ENCODE data around the gene ITPKC.
"Not testable (repeated sequence)": the region's sequence is repeated elsewhere in the genome, so short reads cannot be mapped to it uniquely, and the experiment has no call there.

Gene ITPKC

DNA sequence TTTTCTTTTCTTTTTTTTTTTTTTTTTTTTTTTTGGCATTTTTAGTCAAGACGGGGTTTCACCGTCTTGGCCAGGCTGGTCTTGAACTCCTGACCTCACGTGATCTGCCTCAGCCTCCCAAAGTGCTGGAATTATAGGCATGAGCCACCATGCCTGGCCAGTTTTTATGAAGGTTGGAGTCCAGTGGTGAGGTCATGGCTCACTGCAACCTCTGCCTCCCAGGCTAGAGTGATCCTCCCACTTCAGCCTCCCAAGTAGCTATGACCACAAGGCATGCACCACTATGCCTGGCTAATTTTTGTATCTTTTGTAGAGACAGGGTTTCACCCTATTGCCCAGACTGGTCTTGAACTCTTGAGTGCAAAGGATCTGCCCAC, 38.3 kb downstream of the ITPKC start:
- Mint-ChIP-seq H3K4me1 (peaks cover 51% of the 10 kb centered on the region), H3K27ac (no peak overlapping the region), H3K4me3 (peak overlapping the region; percentile 91), H3K27me3 (no peaks in the 10 kb centered on the region), H3K9me3 (no peaks in the 10 kb centered on the region), H3K36me3 (peaks cover 33% of the 10 kb centered on the region)

DNA sequence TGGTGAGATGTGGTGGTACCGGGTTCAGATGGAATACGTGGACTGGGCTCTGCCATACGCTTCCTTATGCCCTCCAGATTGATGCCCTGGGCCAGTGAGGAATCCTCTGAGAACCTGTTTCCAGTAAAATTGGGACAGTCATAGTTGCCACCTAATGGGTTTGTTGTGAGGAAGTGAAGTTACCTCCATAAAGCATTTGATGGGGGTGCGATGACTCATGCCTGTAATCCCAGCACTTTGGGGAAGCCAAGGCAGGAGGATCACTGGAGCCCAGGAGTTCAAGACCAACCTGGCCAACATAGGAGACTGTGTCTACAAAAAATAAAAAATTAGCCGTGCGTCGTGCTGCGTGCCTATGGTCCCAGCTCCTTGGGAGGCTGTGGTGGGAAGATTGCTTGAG, 38.9 kb downstream of the ITPKC start:
- peak overlapping the region; percentile 72 for H3K27ac Mint-ChIP-seq
- H3K36me3 Mint-ChIP-seq, result peaks cover 33% of the 10 kb centered on the region
- no peaks in the 10 kb centered on the region for H3K9me3 Mint-ChIP-seq
- H3K4me1 Mint-ChIP-seq, result peaks cover 49% of the 10 kb centered on the region
- peak overlapping the region; percentile 67 for H3K4me3 Mint-ChIP-seq
- no peaks in the 10 kb centered on the region for H3K27me3 Mint-ChIP-seq

DNA sequence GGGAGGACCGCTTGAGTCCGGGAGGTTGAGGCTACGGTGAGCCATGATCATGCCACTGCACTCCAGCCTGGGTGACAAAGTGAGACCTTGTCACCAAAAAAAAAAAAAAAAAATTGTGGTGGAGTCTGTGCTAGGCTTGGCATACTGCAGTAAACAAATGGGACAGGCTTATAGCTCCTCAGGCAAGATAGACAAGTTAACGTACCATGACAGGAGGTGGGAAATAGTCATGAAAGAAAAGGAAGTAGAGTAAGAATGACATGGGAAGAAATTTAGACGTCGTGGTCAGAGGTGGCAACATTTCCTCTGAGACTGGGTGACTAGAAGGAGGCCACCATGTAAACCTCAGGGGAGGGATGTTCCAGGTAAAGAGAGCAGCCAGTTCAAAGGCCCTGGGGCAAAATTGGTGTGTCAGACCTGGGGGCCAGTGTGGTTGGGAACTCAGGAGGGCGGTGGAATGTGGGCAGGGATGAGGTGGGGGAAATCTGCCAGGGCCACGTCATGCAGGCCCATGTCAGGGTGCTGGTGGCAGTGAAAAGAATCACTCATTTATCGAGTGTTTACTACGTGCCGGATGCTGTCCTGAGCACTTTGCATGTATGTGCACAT, 39.7 kb downstream of the ITPKC start:
- Mint-ChIP-seq H3K27me3 (no peaks in the 10 kb centered on the region), H3K4me1 (peaks cover 49% of the 10 kb centered on the region), H3K36me3 (peaks cover 29% of the 10 kb centered on the region), H3K27ac (peak overlapping the region; percentile 63), H3K9me3 (no peaks in the 10 kb centered on the region), H3K4me3 (peak overlapping the region; percentile 3)

DNA sequence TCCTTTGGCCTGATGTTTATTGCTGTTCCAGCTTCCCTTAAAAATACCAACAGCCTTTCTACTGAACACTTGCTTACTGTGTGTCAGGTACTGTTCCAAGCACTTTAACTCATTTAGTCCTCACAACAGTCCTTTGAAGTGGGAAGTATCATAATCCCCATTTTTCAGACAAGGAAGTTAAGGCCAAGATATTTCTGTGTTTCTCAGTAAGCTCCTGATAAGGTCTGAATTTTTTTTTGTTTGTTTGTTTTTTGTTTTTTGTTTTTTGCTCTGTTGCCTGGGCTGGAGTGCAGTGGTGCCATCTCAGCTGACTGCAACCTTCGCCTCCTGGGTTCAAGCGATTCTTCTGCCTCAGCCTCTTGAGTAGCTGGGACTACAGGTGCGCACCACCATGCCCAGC, 41.6 kb downstream of the ITPKC start:
- H3K27ac Mint-ChIP-seq, result no peak overlapping the region
- H3K36me3 Mint-ChIP-seq, result peaks cover 28% of the 10 kb centered on the region
- H3K4me1 Mint-ChIP-seq, result peaks cover 49% of the 10 kb centered on the region
- H3K4me3 Mint-ChIP-seq, result no peak overlapping the region
- H3K27me3 Mint-ChIP-seq, result no peaks in the 10 kb centered on the region
- H3K9me3 Mint-ChIP-seq, result no peaks in the 10 kb centered on the region

DNA sequence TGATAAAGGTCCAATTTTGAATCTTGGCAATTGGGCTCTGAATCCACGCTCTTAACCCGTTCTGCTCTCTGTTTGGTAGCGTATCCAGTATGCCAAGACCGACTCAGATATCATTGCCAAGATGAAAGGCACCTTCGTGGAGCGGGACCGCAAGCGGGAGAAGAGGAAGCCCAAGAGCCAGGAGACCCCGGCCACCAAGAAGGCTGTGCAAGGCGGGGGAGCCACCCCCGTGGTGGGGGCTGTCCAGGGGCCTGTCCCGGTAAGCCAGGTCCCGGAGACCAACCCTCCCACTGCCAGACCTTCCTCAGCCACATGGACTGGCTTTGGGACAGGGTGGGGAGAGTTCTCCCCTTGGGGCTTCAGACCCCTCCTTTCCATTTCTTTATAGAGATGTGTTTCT, 42.4 kb downstream of the ITPKC start:
- no peak overlapping the region for H3K4me3 Mint-ChIP-seq
- peaks cover 34% of the 10 kb centered on the region for H3K36me3 Mint-ChIP-seq
- H3K9me3 Mint-ChIP-seq, result no peaks in the 10 kb centered on the region
- peaks cover 55% of the 10 kb centered on the region for H3K4me1 Mint-ChIP-seq
- no peak overlapping the region for H3K27ac Mint-ChIP-seq
- H3K27me3 Mint-ChIP-seq, result no peaks in the 10 kb centered on the region

DNA sequence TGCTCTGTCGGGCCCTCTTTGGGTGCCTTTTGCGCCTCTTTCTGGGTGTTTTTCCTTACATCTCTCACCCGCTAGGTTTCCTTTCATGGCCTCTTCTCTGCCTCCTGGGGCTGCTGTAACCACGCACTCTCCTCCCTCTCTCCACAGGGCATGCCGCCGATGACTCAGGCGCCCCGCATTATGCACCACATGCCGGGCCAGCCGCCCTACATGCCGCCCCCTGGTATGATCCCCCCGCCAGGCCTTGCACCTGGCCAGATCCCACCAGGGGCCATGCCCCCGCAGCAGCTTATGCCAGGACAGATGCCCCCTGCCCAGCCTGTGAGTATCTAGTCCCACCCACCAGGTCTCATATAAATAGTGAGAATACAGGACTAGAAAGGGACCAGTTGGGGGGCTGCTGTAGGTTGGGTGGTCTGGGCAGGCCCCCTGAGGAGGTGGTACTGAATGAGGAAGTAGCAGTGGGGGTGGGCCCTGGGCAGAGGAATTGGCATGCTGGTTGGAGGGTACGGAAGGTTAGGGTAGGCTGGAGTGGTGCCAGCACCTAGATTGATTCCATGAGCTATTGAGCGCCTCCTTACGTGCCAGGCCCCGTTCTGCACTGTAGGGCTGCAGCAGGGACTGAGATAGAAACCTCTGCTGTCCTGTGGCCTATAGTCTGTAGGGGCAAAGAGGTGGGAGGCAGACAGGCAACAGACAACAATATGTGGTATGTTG, 46.0 kb downstream of the ITPKC start:
- H3K36me3 Mint-ChIP-seq, result peaks cover 24% of the 10 kb centered on the region
- H3K27me3 Mint-ChIP-seq, result no peaks in the 10 kb centered on the region
- H3K27ac Mint-ChIP-seq, result no peak overlapping the region
- H3K4me1 Mint-ChIP-seq, result peaks cover 39% of the 10 kb centered on the region
- H3K9me3 Mint-ChIP-seq, result no peaks in the 10 kb centered on the region
- no peak overlapping the region for H3K4me3 Mint-ChIP-seq

DNA sequence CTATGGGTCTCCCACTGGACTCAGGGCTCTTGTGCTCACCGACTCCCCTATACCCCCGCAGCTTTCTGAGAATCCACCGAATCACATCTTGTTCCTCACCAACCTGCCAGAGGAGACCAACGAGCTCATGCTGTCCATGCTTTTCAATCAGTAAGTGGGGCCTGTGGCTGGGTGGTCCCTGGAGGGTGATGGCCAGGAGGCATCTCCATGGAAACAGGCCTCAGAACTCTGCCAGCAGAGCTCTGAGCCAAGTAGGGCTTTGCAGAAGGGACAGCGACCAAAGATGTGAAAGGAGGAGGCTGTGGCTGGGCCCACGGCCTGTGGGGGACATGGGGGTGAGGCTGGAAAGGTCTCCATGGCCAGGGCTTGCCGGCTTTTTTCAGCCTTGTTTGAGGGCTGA, 46.6 kb downstream of the ITPKC start:
- H3K27ac Mint-ChIP-seq, result no peak overlapping the region
- H3K9me3 Mint-ChIP-seq, result no peaks in the 10 kb centered on the region
- peaks cover 35% of the 10 kb centered on the region for H3K4me1 Mint-ChIP-seq
- no peak overlapping the region for H3K4me3 Mint-ChIP-seq
- no peaks in the 10 kb centered on the region for H3K27me3 Mint-ChIP-seq
- H3K36me3 Mint-ChIP-seq, result peaks cover 22% of the 10 kb centered on the region

DNA sequence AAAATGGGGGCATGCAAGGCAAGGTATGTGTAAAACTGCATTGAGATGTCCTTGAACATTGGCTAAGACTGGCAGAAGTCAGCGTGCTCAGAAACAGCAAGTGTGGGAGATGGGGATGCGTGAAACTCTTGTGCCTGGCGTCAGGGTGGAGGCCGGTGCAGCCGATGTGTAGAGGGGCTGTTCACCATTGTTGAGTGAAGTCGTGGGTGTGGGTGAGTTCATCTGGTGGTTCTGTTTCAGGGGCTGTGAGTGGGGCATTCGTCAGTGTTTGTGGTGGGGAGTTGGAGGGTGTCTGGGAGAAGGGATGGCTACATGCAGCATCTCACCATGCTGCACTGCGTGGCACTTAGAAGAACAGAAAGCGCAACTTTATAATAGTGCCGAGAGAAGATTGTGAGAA, 47.1 kb downstream of the ITPKC start:
- Mint-ChIP-seq H3K36me3 (peaks cover 22% of the 10 kb centered on the region), H3K4me1 (peaks cover 35% of the 10 kb centered on the region), H3K27ac (no peak overlapping the region), H3K27me3 (no peaks in the 10 kb centered on the region), H3K4me3 (peak overlapping the region; percentile 11), H3K9me3 (no peaks in the 10 kb centered on the region)

DNA sequence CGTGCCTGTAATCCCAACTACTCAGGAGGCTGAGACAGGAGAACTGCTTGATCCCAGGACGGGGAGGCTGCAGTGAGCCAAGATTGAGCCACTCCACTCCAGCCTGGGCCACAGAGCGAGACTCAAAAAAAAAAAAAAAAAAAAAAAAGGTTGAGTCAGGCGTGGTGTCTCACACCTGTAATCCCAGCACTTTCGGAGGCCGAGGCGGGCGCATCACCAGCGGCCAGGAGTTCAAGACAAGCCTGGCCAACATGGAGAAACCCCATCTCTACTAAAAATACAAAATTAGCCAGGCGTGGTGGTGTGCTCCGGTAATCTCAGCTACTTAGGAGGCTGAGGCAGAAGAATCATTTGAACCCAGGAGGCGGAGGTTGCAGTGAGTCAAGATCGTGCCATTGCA, 49.5 kb downstream of the ITPKC start:
- H3K4me1 Mint-ChIP-seq, result peaks cover 40% of the 10 kb centered on the region

DNA sequence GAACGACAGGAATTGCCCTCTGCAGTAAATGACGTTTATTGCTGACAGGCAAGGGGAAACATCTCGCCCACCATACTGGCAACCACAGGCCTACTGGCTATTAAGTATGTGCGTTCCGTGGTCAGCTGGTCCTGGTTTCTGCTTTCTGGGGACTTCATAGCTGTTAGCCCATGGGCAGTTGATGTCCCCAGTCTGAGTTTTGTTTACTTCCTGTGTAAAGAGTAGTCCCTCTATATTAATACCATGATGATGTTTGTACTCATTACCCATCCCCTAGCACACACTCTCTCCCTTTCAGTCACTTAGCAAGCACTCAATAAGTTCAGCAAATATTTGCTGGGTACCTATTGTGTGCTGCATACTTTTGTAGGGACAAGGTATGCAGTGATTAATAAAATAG, 52.0 kb downstream of the ITPKC start:
- H3K36me3 Mint-ChIP-seq, result peaks cover 18% of the 10 kb centered on the region

More for the DNA sequence above, 49.5 kb downstream of the ITPKC start:
- H3K27ac Mint-ChIP-seq, H3K27me3 Mint-ChIP-seq, H3K4me3 Mint-ChIP-seq, H3K9me3 Mint-ChIP-seq: not testable (repeated sequence)
- H3K36me3 Mint-ChIP-seq, result peaks cover 25% of the 10 kb centered on the region

DNA sequence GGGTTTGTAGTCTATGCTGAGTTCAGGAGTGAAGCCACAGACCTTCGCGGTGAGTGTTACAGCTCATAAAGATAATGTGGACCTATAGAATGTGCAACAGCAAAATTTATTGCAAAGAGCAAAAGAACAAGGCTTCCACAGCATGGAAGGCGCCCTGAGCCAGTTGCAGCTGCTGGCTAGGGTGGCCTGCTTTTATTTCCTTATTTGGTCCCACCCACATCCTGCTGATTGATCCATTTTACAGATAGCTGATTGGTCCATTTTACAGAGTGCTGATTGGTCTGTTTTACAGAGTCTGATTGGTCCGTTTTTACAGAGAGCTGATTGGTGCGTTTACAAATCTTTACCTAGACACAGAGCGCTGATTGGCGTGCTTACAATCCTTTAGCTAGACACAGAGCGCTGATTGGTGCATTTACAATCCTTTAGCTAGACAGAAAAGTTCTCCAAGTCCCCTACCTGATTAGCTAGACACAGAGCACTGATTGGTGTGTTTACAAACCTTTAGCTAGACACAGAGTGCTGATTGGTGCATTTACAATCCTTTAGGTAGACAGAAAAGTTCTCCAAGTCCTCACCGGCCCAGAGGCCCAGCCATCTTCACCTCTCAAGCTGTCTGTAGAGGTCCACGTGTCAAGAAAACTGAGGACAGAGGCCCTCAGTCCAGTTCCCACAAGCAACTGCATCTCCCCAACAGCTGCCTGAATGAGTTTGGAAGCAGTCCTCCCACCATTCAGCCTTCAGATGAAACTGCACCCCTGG, 54.4 kb downstream of the ITPKC start:
- H3K4me3 Mint-ChIP-seq, H3K27me3 Mint-ChIP-seq, H3K27ac Mint-ChIP-seq, H3K4me1 Mint-ChIP-seq, H3K9me3 Mint-ChIP-seq, H3K36me3 Mint-ChIP-seq: not testable (repeated sequence)

More for the DNA sequence above, 52.0 kb downstream of the ITPKC start:
- Mint-ChIP-seq H3K27ac (no peak overlapping the region), H3K4me3 (no peak overlapping the region), H3K4me1 (peaks cover 26% of the 10 kb centered on the region), H3K9me3 (no peaks in the 10 kb centered on the region), H3K27me3 (no peaks in the 10 kb centered on the region)

DNA sequence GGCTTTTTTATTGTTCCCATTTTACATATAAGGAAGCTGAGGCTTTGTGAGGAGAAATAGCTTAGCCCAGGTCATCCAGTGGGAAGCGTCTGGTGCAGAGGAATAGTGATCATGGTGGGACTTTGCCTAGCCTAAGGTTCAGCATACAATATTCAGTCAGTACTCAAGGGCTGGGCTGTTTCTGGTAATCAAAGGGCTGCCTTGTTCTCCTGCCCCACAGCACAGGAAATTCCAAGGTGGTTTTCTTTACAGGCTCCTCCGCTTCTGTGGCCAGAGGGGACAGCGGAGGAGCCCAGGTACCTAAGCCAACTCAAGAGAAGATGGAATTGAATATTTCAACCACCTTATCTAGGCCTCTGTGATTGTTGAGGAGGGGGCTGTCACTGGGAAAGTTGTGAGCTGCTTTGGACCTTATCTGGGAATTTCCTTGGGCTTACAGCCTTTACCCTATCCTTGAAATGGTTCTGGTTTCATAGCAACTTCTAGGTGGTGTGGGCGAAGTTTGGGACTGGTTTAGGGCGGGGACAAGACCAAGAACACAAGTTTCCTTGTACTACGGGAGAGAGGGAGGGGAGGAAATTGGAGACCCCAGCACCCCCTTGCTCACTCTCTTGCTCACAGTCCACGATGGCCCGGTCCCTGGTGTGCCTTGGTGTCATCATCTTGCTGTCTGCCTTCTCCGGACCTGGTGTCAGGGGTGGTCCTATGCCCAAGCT, 58.2 kb downstream of the ITPKC start, which contains the start of gene MIA:
Gene MIA (plus strand): TSS at position 606 of the 716 bp plus-strand sequence. CDS start 22 bp downstream, at position 628.
- H3K4me1 Mint-ChIP-seq, result peaks cover 36% of the 10 kb centered on the region
- H3K36me3 Mint-ChIP-seq, result peaks cover 9% of the 10 kb centered on the region
- no peaks in the 10 kb centered on the region for H3K27me3 Mint-ChIP-seq
- H3K27ac Mint-ChIP-seq, result no peak within 1 kb of the TSS
- H3K9me3 Mint-ChIP-seq, result no peaks in the 10 kb centered on the region
- no peak within 1 kb of the TSS for H3K4me3 Mint-ChIP-seq

DNA sequence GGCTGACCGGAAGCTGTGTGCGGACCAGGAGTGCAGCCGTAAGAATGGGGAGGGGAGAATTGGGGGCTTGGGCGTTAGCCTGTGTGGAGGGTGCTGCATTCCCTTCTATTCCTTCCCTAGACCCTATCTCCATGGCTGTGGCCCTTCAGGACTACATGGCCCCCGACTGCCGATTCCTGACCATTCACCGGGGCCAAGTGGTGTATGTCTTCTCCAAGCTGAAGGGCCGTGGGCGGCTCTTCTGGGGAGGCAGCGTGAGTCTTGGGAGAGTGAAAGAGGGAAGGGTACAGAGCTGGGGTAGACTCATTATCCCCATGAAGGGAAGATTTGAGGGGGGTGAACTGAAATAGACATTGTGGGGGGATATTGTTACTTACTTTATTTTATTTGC, 58.7 kb downstream of the ITPKC start:
- Mint-ChIP-seq H3K9me3 (no peaks in the 10 kb centered on the region), H3K4me3 (no peak overlapping the region), H3K27me3 (no peaks in the 10 kb centered on the region), H3K36me3 (peaks cover 6% of the 10 kb centered on the region), H3K27ac (no peak overlapping the region), H3K4me1 (peaks cover 38% of the 10 kb centered on the region)

DNA sequence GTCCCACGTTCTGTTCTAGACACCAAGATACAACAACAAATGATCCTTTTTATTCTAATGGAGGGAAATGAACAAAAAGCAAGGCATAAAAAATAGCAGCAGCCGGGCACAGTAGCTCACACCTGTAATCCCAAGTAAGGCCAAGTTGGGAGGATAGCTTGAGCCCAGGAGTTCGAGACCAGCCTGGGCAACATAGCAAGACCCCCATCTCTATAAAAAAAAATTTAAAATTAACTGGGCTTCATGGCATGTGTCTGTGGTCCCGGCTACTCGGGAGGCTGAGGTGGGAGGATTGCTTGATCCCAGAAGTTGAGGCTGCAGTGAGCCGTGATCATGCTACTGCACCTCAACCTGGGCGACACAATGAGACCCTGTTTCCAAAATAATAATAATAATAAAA, 59.5 kb downstream of the ITPKC start:
- H3K27me3 Mint-ChIP-seq, result no peaks in the 10 kb centered on the region
- no peaks in the 10 kb centered on the region for H3K9me3 Mint-ChIP-seq
- peaks cover 3% of the 10 kb centered on the region for H3K36me3 Mint-ChIP-seq
- H3K27ac Mint-ChIP-seq, result no peak overlapping the region
- H3K4me1 Mint-ChIP-seq, result peaks cover 36% of the 10 kb centered on the region
- H3K4me3 Mint-ChIP-seq, result peak overlapping the region; percentile 93

DNA sequence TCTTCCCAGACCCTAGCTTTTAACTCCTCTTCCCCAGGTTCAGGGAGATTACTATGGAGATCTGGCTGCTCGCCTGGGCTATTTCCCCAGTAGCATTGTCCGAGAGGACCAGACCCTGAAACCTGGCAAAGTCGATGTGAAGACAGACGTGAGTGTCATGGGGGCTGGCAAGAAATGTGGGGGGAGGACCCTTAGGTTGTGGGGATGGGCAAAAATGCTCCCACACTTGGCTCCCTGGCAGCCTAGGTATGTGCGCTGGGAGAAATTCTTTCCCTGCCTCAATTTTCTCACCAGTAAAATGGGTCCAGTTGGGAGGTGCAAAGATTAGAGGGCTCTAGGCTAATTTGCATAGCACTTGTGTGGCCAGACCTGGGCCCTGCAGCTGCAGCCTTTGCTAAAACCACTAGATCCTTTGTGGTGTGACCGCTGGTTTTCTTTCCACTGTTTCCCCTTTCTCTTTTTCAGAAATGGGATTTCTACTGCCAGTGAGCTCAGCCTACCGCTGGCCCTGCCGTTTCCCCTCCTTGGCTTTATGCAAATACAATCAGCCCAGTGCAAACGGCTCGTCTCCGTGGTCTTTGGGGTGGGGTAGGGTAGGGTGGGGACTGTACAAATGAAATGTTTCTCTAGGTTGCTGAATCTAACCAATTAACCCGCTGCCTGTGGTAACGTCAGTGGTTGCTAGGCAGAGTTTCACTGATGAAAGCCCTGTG, 60.2 kb downstream of the ITPKC start:
- Mint-ChIP-seq H3K27ac (peak overlapping the region; percentile 88), H3K9me3 (no peaks in the 10 kb centered on the region), H3K36me3 (peaks cover 5% of the 10 kb centered on the region), H3K4me3 (peak overlapping the region; percentile 93), H3K4me1 (peaks cover 37% of the 10 kb centered on the region), H3K27me3 (no peaks in the 10 kb centered on the region)
